Measurements from ENCODE around the gene CTSZ. TPM values are rescaled to one million over a fixed set of nuclear protein-coding genes. Genes with fewer than 3 reads are reported as not detected.

The CTSZ gene
- total and polyA plus RNA-seq, 4 donors: 11.8 to 233 (median 188) TPM

GRCh38 chr20:59018817-59019216 is 11.8 kb upstream of the CTSZ start (continued):
- TF ChIP-seq REST (IDR thresholded peaks at IDR 0.05) (no peak), RAD21 (IDR thresholded peaks at IDR 0.05) (no peak), EGR1 (IDR thresholded peaks at IDR 0.05; ENCODE audit: low read depth in 2 of 2) (no peak)

GRCh38 chr20:59017493-59018231 is 10.6 kb upstream of the CTSZ start:
- TF ChIP-seq TAF1 (conservative IDR thresholded peaks at IDR 0.05) (no peak), JUND (IDR thresholded peaks at IDR 0.05) (no peak), GABPA (IDR thresholded peaks at IDR 0.05 in 1 of 2, conservative IDR thresholded peaks at IDR 0.05 in 1 of 2) (no peak), ATF3 (IDR thresholded peaks at IDR 0.05) (no peak), MAX (IDR thresholded peaks at IDR 0.05) (no peak), EGR1 (IDR thresholded peaks at IDR 0.05; ENCODE audit: low read depth in 2 of 2) (no peak), REST (IDR thresholded peaks at IDR 0.05) (no peak), RAD21 (IDR thresholded peaks at IDR 0.05) (no peak), YY1 (IDR thresholded peaks at IDR 0.05) (no peak), FOXA2 (IDR thresholded peaks at IDR 0.05) (no peak), NR2F2 (IDR thresholded peaks at IDR 0.05) (no peak)
- no peak for DNase-seq (ENCODE audit: low spot score)
- Histone ChIP-seq H3K9me3 (ENCODE audit: control insufficient read depth in 4 of 4, low read length in 3 of 4) (no peaks in the 10 kb centered on the region), H3K4me1 (ENCODE audit: control insufficient read depth in 4 of 4, insufficient read depth in 4 of 4, low read length in 3 of 4) (no peaks in the 10 kb centered on the region), H3K27ac (ENCODE audit: low read depth in 1 of 2, low read length in 2 of 2) (no peak overlapping the region), H3K9ac (ENCODE audit: low read depth in 1 of 2, low read length in 2 of 2) (no peak overlapping the region), H3K27me3 (ENCODE audit: control insufficient read depth in 4 of 4, insufficient read depth in 4 of 4, low read length in 3 of 4) (no peaks in the 10 kb centered on the region), H3K36me3 (ENCODE audit: control insufficient read depth in 4 of 4, insufficient read depth in 3 of 4, low read depth in 1 of 4, low read length in 3 of 4) (peaks cover 0 to 4% (median 0%) of the 10 kb centered on the region in 4 donors), H3K4me3 (ENCODE audit: low read depth in 1 of 3, low read length in 3 of 3) (no peak overlapping the region)
- WGBS: 95% methylated on average over 16 of the region's 16 CpGs
